ENCODE data around the gene ADGRG2.

Gene ADGRG2

DNA sequence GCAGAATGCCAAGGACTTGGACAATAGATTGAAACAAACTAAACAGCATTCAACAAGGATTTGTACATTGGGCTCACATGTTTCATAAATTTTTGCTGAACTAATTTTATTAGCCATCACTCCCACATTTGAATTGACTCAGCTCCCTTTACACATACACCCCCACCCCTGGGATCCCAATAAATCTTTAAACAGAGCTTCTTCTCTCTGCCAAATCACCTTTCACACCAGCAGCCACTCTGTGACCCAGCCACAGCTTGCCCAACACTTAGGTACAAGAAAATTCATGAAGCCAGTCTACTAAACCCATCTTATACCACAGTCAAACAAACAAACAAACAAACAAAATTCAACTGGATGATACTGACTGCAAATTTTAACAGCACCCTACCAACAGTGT is 159.9 kb downstream of the ADGRG2 start:
- no peak for DNase-seq
- H3K4me3 ChIP-seq (ENCODE audit: low read depth, low read length) = no peak overlapping the region
- H3K27ac ChIP-seq = no peak overlapping the region
- TF ChIP-seq CTCF (IDR thresholded peaks at IDR 0.05; ENCODE audit: low read depth, low read length) = no peak
- peaks cover 28% of the 10 kb centered on the region for H3K27me3 ChIP-seq (ENCODE audit: insufficient read depth, low read depth, severe bottlenecking)
- H3K9me3 ChIP-seq (ENCODE audit: severe bottlenecking) = no peaks in the 10 kb centered on the region
- no peaks in the 10 kb centered on the region for H3K36me3 ChIP-seq

GRCh38 chrX:18961686-18962085 is 160.6 kb downstream of the ADGRG2 start:
- peaks cover 34% of the 10 kb centered on the region for H3K27me3 ChIP-seq (ENCODE audit: insufficient read depth, low read depth, severe bottlenecking)
- H3K4me3 ChIP-seq (ENCODE audit: low read depth, low read length) = no peak overlapping the region
- H3K27ac ChIP-seq = no peak overlapping the region
- no peaks in the 10 kb centered on the region for H3K36me3 ChIP-seq
- TF ChIP-seq CTCF (IDR thresholded peaks at IDR 0.05; ENCODE audit: low read depth, low read length) = no peak
- DNase-seq = no peak
- H3K9me3 ChIP-seq (ENCODE audit: severe bottlenecking) = no peaks in the 10 kb centered on the region

- no peak overlapping the region for H3K4me3 ChIP-seq (ENCODE audit: low read depth, low read length)
- H3K27ac ChIP-seq = no peak overlapping the region
- DNase-seq = no peak
- no peaks in the 10 kb centered on the region for H3K9me3 ChIP-seq (ENCODE audit: severe bottlenecking)
- H3K36me3 ChIP-seq = no peaks in the 10 kb centered on the region
- no peak for TF ChIP-seq CTCF (IDR thresholded peaks at IDR 0.05; ENCODE audit: low read depth, low read length)
- H3K27me3 ChIP-seq (ENCODE audit: insufficient read depth, low read depth, severe bottlenecking) = peaks cover 26% of the 10 kb centered on the region
Observed at GRCh38 chrX:18956303-18957032, 165.8 kb downstream of the ADGRG2 start.

DNA sequence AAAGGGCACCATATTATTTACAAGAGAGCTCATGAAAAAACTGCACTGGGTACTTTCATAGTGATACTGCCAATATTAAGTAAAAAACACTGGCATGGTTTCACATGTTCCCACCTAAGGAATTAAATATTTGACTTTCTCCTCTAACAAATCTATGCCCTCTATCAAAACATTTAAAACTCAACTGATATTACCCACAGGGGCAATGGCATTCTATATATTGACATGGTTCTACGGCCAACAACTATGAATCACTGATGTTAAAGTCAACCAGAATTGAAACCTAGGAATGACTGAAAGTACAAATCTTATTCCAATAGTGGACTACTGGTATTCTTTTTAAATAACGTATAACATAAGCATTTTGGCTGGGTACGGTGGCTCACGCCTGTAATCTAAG is 166.6 kb downstream of the ADGRG2 start:
- TF ChIP-seq CTCF (IDR thresholded peaks at IDR 0.05; ENCODE audit: low read depth, low read length) = no peak
- Histone ChIP-seq H3K27me3 (ENCODE audit: insufficient read depth, low read depth, severe bottlenecking) (peaks cover 26% of the 10 kb centered on the region), H3K36me3 (no peaks in the 10 kb centered on the region), H3K9me3 (ENCODE audit: severe bottlenecking) (no peaks in the 10 kb centered on the region), H3K27ac (no peak overlapping the region), H3K4me3 (ENCODE audit: low read depth, low read length) (no peak overlapping the region)
- DNase-seq = no peak

GRCh38 chrX:18951032-18951431 is 171.2 kb downstream of the ADGRG2 start:
- H3K9me3 ChIP-seq (ENCODE audit: severe bottlenecking) = peaks cover 4% of the 10 kb centered on the region
- DNase-seq = peak; percentile 27
- TF ChIP-seq CTCF (IDR thresholded peaks at IDR 0.05; ENCODE audit: low read depth, low read length) = peak; percentile 68
- H3K27me3 ChIP-seq (ENCODE audit: insufficient read depth, low read depth, severe bottlenecking) = peaks cover 23% of the 10 kb centered on the region
- H3K36me3 ChIP-seq = no peaks in the 10 kb centered on the region
- no peak overlapping the region for H3K4me3 ChIP-seq (ENCODE audit: low read depth, low read length)
- H3K27ac ChIP-seq = no peak overlapping the region

GRCh38 chrX:18949944-18950301 is 172.3 kb downstream of the ADGRG2 start:
- no peak for TF ChIP-seq CTCF (IDR thresholded peaks at IDR 0.05; ENCODE audit: low read depth, low read length)
- DNase-seq = no peak
- Histone ChIP-seq H3K36me3 (no peaks in the 10 kb centered on the region), H3K4me3 (ENCODE audit: low read depth, low read length) (no peak overlapping the region), H3K27ac (no peak overlapping the region), H3K9me3 (ENCODE audit: severe bottlenecking) (peaks cover 4% of the 10 kb centered on the region), H3K27me3 (ENCODE audit: insufficient read depth, low read depth, severe bottlenecking) (peaks cover 25% of the 10 kb centered on the region)
